OCI-M1 (cell line): Measurements from ENCODE around the gene CD8B.

Source experiments
- DNase-seq: peaks from one replicate; lab custom pipeline; 2025; lab: John Stamatoyannopoulos, UW

Gene CD8B

DNA sequence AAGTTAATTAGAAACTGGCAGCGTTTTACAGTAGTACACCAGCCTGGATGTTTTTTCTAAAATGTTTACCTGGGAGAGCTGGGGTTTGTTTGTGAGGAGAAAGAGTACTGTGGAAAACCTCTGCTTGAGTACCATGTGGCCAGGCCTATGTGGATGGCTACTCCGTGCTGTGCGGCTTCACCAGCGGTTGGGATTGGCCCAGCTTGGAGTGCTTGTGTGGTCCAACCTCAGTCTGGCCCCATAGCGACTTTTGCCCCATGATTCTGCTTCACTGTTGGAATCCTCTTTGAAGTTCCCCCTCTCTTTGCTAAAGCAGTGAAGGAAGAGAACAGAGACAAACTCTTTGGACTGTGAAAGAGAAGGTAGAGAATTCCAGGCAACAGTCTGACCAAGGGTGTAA, 86.8 kb downstream of the CD8B start:
- DNase-seq, result no peak

DNA sequence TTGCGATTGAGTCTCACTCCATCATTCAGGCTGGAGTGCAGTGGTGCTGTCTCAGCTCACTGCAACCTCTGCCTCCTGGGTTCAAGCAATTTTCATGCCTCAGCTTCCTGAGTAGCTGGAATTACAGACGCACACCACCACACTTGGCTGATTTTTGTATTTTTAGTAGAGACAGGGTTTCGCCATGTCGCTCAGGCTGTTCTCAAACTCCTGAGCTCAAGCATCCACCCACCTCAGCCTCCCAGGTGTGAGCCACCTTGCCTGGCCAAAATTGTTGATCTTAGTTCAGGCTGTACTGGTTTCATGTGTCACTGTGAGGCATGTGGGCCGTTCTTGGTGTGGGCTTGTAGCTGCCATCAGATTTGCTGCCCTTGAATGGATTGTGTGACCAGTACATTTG, 89.1 kb downstream of the CD8B start:
- DNase-seq, result no peak

DNA sequence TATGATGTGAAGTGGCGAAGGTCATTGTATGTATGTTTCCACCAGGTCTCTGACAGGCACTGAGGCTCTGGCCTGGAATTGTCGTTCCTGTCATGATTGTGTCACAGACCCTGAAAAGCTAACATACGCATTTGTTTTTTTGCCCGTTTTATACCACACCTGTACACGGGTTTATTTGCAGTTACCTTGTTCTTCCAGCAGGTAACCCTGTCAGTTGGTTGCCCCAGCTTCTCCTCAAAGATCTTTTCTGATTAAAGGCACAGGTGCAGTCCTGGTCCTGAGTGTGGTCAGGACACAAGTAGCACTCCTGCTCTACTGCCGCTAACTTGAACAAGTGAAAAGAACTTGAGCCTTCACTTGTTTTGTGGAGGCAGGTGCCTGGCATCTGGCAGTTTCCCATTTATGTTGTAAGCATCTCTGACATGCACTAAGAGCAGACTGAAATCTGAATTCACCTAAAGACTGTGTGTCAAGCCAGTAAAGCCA, 90.8 kb downstream of the CD8B start:
- no peak for DNase-seq

DNA sequence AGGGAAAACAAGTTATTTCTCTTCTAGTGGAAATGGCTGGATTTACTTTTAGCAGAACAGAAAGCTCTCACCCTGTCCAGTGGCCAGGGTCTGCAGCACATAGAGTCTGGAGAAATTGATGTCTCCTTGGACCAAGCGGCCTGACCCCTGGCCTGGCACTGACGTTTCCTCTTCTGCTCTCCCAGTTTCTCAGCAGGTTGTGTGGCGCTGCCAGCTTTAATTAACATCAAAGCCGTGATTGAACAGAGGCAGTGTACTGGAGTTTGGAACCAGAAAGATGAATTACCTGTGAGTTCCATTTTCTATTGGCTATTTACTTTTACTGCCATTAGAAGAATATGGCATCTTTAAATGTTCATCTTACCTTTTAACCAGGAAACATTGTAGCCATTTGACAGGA, 91.8 kb downstream of the CD8B start:
- DNase-seq, result no peak

DNA sequence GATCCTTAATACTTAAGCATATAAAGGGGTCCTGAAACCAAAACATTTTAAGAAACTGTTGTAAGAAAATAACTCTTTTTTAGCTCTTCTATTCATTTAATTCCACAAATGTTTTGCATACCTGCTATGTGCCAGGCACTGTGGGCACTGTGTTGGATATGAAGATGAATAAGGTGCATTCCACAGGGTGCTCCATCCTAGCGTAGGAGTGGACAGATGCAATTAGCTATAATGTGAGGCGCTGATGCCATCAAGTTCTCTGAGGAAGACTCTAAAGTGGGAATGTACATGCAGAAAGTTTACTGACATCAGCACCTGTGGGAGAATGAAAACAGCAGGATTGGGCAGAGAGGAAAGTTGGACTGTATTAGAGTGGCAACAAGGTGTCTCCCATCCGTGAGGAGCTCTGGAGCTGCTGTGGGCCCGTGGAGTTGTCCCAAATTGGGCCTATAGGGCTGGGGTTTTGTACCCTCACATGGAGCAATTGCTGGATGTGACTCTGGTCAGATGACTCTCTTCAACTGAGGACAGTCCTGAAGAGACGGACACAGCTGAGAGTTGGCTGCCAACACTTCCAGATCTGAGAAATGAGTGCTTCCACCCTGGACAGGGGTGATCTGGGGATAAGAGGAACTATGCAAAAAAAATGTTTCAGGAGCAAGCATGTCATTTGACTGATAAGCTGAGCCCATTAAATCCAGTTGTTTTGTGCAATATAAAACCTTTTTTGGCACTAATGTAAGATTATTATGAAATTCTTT, 93.3 kb downstream of the CD8B start:
- no peak for DNase-seq
